GM18498 (cell line): ENCODE data around the gene SERPINA4.

Experiments
- ATAC-seq: cut with Tn5 transposase; IDR thresholded peaks from one replicate; pipeline ENCODE4 v1.9.1; 2021; ENCODE audit warnings: mild to moderate bottlenecking, moderate library complexity; ENCODE audit not compliant: unreplicated experiment

Gene SERPINA4

GRCh38 chr14:94542811-94543440 is 18.3 kb upstream of the SERPINA4 start:
- ATAC-seq, result no peak

GRCh38 chr14:94543449-94544124 is 17.7 kb upstream of the SERPINA4 start:
- no peak for ATAC-seq

GRCh38 chr14:94544726-94545125 is 16.5 kb upstream of the SERPINA4 start:
- no peak for ATAC-seq

- ATAC-seq, result no peak
Observed at GRCh38 chr14:94545131-94545841, 16.0 kb upstream of the SERPINA4 start.

- ATAC-seq, result no peak
Observed at GRCh38 chr14:94547151-94547680, 14.0 kb upstream of the SERPINA4 start.

- no peak for ATAC-seq
Observed at GRCh38 chr14:94547726-94548125, 13.5 kb upstream of the SERPINA4 start.

- ATAC-seq, result no peak
Observed at GRCh38 chr14:94548131-94548998, 12.9 kb upstream of the SERPINA4 start.

- peak; percentile 72 for ATAC-seq
Observed at GRCh38 chr14:94548999-94549985, 11.9 kb upstream of the SERPINA4 start.

GRCh38 chr14:94550041-94550440 is 11.2 kb upstream of the SERPINA4 start:
- ATAC-seq, result no peak

- ATAC-seq, result no peak
Observed at GRCh38 chr14:94555991-94556390, 5.3 kb upstream of the SERPINA4 start.

- ATAC-seq, result no peak
Observed at GRCh38 chr14:94557327-94557726, 3.9 kb upstream of the SERPINA4 start.

- ATAC-seq, result no peak
Observed at GRCh38 chr14:94558842-94559241, 2.4 kb upstream of the SERPINA4 start.

- ATAC-seq, result no peak
Observed at GRCh38 chr14:94559638-94560290, 1.5 kb upstream of the SERPINA4 start.

GRCh38 chr14:94560291-94560665 is 964 bp upstream of the SERPINA4 start:
- ATAC-seq, result no peak

- no peak for ATAC-seq
Observed at GRCh38 chr14:94561656-94562010, 391 bp downstream of the SERPINA4 start.

GRCh38 chr14:94562022-94562421 is 780 bp downstream of the SERPINA4 start:
- ATAC-seq, result no peak

- ATAC-seq, result no peak
Observed at GRCh38 chr14:94562941-94563883, 2.0 kb downstream of the SERPINA4 start.

GRCh38 chr14:94564381-94564780 is 3.1 kb downstream of the SERPINA4 start:
- no peak for ATAC-seq
